HG03103 (cell line): ENCODE results near the gene DEPP1.

Experiments
- ATAC-seq: cut with Tn5 transposase; IDR thresholded peaks from one replicate; pipeline ENCODE4 v1.9.1; 2021; ENCODE audit warnings: low read depth; ENCODE audit not compliant: unreplicated experiment

The DEPP1 gene

DNA sequence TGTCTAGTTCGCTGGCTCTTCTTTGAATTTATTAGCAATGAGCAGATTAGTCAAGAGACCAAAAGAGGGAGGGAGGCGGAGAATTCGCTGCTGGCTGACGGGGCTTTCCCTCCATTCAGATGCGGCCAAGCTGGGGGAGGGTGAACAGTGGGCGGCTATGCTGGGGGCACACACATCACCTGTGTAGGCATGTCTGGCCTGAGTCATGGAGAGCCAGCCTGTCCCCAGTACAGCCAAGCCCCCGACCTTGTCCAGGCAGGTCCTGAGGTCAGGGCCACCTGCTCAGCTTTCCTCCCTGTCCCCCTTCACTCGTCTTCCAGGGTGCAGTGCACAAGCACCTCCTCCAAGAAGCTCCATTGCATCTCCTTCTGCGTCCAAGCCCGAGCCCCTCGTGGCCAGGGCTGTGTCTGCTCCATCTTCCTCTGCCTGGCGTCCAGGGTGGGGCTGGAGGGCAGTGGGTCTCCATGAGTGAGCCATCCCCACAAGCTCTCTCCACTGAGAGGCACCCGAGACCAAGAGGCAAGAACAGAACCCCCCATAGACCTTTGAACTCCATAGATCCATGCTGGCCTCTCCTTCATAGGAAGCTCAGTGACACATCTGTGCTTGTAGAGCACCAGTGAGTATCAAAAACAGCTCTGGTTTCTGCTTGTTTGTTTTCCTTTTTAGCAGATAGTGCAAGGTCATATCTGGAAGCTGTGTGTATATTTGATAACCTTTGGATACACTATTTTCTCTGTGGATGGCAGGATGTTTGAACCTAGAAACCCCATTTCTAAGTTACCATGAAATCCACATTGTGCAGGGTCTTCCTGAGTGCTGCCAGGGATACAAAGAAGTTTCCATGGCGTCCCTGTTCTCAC, 1.9 kb upstream of the DEPP1 start:
- ATAC-seq = no peak

DNA sequence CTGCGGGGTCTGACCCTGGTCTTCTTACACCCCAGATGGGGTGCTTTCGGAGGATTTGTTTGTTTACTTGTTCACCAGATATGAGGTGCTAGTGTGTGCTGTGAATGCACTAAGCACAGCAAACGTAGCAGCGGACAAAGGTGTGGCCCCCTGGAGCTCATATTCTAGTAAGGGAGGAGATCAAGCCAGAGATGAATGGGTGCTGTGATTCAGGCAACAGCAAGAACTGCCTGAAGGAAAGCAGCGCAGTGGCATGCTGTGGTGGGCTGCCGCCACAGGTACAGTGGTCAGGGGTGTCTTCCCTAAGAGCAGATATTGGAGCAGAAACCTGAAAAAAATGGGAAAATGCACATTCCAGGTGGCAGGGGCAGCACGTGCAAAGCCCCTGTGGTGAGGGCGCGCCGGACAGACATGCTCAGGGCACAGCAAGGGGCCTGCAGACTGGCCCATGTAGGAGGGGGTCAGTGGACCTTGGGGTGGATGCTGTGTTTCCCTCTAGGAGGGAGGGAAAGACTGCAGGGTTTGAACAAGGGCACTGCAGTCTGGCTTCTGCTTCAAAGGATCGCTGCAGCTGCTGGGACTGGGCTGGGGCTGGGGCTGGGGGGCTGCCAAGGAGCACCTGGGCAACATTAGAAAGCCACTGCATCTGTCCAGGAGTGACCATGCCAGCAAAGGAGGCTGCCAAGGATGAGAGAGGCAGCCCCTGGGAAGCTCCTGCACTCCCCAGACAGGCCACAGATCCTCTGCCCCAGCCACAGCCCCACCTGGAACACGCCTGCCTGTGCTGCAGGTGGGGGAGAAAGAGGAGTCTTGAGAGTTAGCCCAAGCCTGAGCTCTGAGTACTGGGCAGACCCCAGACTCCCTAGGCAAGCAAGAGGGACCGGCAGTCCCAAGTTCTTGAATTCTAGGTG, 927 bp upstream of the DEPP1 start:
- no peak for ATAC-seq

DNA sequence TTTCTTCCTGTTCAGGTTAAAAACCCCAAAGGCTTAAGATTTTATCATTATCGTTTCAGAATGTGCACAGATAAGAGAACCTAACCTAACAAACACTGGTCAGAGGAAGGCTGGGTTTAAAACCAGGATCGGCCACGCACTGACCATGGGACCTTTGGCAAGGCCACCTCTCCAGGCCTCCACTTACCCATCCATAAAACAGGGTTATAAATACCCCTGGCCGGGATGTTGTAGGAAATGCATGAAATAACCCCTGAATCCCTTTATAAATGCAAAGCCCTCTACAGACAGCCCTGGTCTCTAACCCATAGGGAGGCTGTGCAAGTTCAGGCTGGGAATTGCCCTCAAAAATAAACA, 418 bp downstream of the DEPP1 start:
- no peak for ATAC-seq

DNA sequence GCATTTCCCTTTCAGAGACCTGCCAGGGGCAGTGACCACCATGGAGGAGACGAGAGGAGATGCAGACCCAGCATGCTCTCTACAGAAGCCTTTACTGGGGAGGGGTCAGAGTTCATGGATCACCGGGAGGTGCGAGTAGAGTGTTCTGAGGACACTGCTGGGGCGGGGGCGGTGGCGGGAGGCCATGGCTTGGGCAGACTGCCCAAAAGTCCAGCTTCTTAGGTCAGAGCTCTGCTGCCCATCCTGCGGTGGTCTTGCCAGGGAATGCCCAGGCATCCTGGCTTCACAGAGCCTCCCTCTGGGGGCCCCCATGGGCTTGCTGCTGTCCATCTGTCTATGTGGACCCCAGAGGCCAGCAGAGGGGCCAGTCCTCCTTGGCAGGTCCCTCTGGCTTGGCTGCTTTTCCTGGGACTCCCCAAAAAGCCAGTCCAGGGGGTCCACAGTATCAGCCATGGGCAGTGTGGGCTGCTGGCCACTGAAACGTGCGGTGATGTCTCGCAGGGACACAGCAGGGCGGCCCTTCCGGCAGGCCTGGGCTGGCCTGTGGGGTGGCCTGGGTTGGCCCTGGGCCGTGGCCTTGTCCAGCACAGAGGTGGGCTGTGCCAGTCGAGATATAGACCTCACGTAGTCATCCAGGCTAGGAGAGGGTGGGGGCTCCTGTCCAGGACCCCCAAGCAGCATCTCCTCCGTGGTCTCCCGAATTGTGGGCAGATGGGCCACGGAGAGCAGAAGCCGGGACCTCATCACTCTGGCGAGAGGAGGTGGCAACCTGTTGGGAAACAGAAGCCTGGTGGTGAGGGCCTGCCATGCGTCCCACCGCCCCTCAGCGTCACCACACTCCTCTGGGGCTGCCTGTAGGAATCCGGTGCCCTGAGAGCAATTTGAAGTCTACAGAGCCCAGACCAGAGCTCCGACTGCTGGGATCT, 1.1 kb downstream of the DEPP1 start:
- ATAC-seq = no peak

DNA sequence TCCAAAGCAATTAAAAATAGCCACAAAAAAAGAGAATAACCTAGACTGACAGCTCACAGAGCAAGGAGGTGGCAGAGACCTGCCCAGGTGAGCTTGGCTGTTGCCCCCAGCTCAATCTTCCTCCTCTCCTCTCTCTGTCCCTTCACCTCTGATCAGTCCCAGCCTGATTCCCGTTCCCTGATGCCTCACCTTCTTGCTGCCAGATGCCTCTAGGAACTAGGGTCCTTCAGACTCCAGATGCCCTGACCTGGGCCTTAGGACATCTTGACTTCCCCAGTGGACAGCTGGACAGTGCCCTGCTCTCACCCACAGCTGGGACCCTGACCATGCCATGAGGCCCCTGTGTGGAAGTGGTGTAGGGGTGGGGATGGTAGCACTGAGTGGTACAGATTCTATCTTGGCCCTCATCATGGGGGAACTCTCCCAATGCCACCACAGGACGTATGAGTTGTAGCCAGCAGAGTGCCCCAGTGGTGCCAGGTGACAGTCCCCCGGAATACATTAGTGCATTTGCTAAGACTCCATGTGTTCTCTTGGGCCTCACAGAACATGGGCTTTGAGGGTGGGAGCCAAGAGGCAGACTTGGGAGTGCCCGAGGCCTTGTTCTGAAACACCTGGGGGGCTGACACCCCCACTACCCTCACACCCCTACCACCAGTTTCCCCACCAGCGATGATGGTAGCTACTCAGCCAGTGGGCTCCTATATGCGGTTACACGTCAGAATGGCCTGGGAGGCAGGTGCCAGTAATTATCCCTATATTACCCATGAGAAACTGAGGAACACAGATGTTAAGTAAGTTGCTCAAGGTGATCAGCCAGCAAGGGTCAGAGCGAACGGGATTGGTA, 2.0 kb downstream of the DEPP1 start:
- no peak for ATAC-seq

DNA sequence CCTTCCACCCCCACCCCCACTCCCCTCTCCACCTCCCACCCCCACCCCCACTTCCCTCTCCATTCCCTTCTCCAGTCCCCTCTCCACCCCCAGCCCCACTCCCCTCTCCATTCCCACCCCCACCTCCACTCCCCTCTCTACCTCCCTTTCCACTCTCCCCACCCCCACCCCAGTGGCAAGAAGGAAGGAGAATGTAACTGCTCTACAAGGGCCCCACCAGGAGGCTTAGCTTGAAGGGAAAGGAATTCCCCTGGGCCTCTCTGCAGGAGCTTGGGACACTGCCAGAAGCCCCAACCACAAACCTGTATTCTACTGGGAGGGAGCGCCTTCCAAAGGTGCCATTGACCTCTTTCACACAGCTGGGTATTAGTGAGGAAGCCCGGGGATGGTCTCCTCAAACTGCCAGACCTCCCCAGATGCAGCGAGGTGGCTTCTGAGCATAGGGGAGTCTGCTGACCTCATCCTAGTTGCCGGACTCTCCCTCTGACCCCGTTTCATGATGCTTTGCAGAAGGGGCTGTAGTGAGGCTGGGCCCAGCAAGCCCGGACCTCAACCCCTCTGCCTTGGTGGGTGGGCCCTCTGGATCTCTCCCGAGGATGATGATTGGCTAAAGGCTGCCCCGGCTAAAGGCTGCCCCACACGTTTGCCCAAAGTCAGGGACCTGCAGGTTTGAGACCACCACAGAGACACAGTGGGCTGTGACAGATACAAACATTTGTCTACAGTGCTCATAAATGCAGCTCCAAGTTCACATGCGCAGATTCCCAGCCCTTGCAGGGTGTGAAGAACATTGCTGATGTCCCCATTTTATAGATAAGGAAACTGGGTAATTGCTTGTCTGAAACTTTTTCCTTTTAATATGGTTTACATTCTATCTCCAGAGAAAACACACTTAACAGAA, 2.9 kb downstream of the DEPP1 start:
- no peak for ATAC-seq

DNA sequence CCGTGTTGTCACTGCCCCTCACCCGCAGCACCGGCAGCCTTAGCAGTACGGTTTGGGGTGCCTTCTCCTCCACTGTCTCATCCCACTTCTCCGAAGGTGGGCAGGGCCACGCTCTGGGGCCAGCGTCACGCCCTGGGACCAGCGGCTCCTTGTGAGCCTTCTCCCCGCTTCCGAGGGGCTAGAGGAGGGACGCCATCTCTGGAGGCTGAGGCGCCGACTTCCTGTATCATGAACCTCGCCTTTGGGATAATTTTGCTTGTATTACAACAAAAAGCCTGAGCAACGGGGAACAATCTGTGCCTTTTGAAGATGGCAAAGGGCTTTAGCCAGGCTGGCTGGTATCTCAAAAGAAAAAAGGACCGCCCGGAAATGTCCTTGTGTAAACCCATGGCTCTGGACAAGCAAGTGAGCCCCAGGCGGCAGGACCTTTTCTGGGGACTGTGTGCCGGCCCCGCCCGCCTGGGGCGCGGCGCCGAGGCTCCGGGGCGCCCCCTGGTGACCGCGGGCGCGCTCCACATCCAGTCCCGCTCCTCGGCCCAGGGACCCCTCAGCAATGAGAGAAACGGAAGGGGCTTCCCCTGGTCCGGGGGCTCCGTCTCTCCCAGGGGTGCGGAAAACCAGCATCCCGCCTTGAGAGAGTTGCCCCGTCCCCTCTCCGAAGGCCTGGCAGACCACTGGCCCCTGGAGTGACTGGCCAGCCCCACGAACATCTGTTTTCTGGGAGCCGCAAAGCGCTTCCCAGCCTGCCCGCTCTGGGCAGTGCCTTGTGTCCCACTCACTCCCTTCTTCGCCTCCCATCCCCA, 3.8 kb downstream of the DEPP1 start:
- peak; percentile 73 for ATAC-seq

DNA sequence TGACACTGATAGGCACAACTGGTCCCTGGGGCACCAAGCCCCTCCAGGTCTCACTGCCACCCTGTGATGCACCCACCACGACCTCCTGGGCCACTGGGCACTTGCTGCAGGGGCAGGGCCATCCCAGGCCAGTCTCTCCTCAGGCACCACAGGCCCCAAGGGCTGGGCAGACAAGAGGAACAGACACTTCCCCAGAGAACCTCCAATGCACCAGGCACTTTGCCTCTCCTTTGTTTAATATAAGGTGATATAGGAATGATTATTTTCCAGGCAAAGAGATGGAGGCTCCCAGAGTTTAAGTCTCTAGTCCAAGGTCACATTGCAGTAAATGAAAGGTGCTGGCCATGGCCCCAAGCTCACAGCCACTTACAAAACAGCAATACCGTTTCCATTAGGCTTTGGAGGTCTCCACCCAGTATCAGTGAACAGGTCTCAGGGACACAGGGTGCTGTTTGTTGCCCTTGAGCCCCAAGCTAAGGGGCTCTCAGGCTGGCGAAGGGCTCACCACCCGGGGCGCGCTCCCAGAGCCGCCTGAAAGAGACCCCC, 4.5 kb downstream of the DEPP1 start:
- ATAC-seq = no peak

DNA sequence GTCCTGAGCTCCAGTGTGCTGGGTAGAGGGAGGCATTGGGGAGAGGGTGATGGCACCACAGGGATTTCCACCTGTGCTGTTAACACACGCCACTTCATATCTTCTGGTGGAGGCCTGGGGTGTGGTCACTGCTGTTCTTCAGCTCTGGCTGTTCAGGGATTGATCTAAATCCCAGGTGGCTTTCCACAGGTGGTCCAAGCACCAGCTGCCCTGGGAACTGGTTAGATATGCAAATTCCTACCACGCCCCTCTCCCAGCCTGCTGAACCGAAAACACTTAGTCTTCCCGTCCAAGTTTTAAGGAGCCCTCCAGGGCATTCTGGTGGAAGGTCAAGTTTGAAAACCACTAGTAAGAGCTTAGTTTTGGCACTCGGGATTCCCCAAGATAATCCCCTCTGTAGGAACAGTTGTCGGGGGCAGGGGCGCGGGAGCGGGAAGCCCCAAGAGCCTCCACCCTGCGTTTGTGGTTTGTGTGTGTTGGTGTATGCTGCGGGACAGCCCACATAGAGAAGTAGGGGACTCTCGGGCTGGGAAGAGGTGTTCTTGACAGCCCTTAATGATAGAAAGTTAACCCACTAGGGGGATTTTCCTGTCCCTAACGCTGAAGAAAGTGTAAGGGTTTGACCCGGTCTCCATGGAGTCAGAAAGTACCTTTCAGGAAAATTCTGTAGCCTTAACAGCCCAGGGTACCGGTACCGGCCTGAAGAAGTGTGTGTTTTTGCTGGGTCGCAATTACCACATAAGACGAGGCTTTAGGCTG, 5.1 kb downstream of the DEPP1 start:
- no peak for ATAC-seq

DNA sequence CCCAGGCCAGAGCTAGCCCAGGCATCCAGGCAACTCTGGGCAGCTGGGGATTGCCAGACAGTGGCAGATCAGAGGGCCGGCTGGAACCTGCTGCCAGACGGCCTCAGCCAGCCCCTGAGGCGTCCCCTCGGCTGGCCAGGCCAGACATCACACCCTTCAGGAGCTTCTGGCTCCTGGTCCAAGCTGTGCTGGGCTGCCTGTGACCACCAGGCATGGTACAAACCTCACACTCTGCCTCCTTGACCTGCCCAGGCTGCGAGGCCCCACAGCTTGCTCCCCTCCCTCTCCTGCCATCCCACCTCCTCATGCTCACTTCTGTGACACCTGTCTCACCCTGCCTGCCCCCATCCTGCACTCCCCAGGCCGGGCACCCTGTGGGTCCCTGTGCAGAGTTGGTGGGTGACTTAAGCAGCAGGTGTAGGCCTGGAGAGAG, 5.7 kb downstream of the DEPP1 start:
- ATAC-seq = no peak

DNA sequence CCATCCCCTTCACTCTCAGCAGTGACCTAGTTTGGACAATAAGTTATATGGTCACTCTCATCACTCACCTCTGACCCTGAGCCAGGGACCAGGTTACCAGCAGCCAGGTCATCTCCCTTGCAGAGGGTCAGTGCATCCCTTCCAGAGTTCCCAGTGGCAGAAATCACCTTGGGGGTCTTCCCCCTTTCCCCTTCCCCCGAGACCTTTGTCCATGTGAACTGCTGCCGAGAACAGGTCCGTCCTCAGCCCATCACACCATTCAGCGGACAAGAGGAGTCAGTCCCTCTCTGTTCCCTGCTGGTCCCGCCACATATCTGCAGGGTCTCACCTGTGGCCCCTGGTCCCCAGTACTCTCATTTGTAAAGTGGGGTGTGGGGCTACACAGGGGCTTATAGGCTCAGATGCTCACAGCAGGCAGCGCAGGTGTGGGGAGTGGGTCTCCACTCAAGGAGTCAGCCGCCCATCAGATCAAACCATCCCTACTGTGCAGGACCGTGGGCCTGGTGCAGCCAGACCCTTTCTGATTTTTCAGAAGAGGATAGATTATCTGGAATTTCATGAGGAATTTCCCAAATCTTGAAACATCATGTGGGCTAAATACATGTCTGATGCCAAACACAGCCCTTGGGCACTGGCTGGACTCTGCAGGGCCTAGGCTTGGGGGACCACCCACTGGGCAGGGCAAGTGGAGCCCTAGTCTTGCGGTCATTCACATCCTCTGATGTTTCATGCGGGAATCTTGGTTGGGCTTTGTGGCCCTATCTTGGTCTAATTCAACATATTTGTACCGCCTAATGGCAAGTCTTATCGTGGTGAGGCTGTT, 6.5 kb downstream of the DEPP1 start:
- no peak for ATAC-seq

DNA sequence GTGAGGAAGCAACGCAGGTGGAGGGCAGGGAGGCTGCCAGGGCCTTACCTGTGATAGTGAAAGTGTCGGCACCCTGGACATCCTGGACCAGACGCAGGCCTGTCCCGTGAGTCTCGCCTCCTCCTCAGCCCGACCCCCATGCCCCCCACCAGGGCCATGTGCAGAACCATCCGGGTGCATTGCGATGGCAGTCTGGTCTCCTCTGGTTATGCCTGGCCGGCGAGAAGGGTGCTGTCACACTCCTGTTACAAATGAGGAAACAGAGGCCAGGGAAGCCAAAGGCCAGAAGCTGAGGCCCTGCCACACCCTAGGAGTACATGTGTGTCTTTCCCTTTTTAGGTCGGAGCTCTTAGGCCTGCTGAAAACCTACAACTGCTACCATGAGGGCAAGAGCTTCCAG, 7.2 kb downstream of the DEPP1 start:
- ATAC-seq = no peak

DNA sequence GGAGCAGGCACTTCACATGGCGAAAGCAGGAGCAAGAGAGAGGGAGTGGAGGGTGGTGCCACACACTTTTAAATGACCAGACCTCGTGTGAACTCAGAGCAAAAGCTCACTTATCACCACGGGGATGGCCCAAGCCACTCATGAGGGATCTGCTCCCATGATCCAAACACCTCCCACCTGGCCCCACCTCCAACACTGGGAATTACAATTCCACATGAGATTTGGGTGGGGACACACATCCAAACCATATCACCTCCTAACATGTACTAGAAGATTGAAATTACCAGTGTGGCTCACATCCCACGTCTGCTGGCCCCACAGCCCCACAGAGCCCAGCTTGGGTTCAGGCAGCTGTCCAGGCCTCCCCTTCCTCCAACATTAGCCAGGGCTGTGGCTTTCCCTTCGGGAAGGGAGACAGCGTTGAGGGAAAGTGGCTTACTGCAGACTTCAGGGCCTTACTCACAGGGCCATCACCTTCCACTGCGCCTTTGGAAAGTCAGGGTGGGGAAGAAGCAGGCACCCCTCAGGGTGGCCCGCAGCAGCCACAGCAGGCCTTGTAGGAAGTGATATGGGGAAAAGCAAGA, 7.7 kb downstream of the DEPP1 start:
- no peak for ATAC-seq

DNA sequence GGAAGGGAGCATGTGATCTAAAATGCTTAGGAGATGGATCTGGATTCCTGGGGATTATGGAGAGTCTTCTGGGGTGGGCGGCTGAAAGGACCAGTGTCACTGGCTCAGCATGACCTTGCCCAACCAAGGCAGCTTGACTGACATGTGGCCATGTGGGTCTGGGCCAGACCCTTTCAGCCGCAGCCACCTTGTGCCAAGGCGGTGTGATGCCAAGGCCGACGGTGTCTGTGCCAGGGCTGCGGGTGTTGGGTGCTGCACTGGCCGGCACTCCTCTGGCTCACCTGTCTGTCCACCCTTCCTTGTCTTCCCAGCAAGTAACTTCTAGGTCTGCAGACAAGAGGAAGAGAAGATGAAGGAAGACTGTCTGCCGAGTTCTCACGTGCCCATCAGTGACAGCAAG, 8.8 kb downstream of the DEPP1 start:
- no peak for ATAC-seq

DNA sequence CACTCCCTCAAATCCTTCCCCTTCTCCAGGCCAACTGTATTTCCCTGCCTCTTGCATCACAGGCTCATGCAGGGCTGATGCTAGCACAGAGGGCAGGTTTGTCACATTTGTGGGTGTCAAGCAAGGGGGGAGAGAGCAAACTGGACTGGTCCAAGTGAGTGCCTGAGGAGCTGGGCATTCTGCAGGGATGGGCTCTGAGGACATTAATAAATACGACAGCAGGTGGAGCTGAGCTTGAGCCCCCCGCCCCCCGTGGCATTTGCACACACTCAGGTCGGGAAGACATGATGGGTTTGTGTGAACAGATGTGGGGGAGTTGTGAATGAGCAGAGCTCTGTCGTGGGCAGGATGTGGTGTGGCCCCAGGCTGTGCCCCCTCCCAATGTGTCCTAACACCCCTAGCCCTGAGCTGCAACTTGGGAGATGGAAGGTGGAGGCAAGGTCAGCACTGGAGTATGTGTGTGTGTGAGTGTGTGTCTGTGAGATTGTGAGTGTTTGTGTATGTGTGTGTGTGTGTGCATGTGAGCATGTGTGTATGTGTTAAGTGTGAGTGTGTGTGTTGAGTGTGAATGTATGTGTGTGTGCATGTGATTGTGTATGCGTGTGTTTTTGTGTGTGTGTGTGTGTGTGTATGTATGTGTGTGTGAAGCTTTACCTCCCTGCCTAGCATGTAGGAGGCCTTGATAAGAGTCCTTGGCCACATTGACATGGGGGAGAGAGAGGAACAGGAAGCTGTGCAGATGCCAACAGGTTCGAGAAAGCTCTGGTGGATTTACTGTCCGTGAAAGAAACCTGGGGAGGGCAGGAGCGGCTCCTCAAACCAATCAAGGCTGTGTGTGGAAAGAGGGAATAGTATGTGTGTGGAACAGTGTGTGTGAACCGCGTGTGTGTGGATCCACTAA, 9.9 kb downstream of the DEPP1 start:
- ATAC-seq = no peak
